IMR-90 (cell line): Measurements from ENCODE around the gene ZBTB38. TPM values are rescaled to one million over a fixed set of nuclear protein-coding genes. Genes with fewer than 3 reads are reported as not detected.

Source experiments
- ATAC-seq: fragments of 200-7000 bp; cut with Tn5 transposase; 2 replicates; pipeline ENCODE4 v1.9.1; 2020; ENCODE audit warnings: low read depth, mild to moderate bottlenecking, moderate library complexity
- BruUV-seq: library from RNA; stranded (reverse); fragments of 400-500 nt; replicated peaks from 2 replicates; lab custom pipeline; 2021; lab: Mats Ljungman, UMichigan
- CTCF ChIA-PET: fragments of 300-600 bp; formaldehyde crosslinking; extraction: SDS; loops from one replicate; lab custom pipeline; 2021; ENCODE audit warnings: antibody characterized with exemption; lab: Yijun Ruan, JAX
- POLR2A ChIA-PET: fragments of 300-600 bp; sonication (Branson Sonifier 250); formaldehyde crosslinking; loops from one replicate; lab custom pipeline; 2022; ENCODE audit warnings: antibody characterized with exemption; ENCODE audit not compliant: unreplicated experiment; lab: Charles Lee
- DNase-seq: peaks from one replicate; pipeline ENCODE4 v3.0.0; 2013
- H2AFZ ChIP-seq: replicated peaks from 2 replicates; pipeline ENCODE3; 2013; ENCODE audit warnings: low read length, mild to moderate bottlenecking; ENCODE audit not compliant: poor library complexity
- H2AK5ac ChIP-seq: 2 replicates; pipeline ENCODE4 v1.6.1; 2013; ENCODE audit warnings: low read depth, low read length, inconsistent platforms
- H2AK9ac ChIP-seq: replicated peaks from 2 replicates; pipeline ENCODE3; 2013; ENCODE audit warnings: mild to moderate bottlenecking, low read depth, low read length, moderate library complexity; ENCODE audit not compliant: poor library complexity
- H2BK120ac ChIP-seq: 2 replicates; pipeline ENCODE4 v1.6.1; 2013; ENCODE audit warnings: low read depth, low read length, inconsistent platforms
- H2BK15ac ChIP-seq: 3 replicates; pipeline ENCODE4 v1.6.1; 2013; ENCODE audit warnings: low read depth, low read length, inconsistent platforms
- H2BK20ac ChIP-seq: 2 replicates; pipeline ENCODE4 v1.6.1; 2013; ENCODE audit warnings: low read depth, mild to moderate bottlenecking, inconsistent platforms, low read length, moderate library complexity
- H2BK5ac ChIP-seq: 2 replicates; pipeline ENCODE4 v1.6.1; 2013; ENCODE audit warnings: mild to moderate bottlenecking, low read depth, low read length, inconsistent platforms; ENCODE audit not compliant: poor library complexity, severe bottlenecking
- H3K14ac ChIP-seq: replicated peaks from 2 replicates; pipeline ENCODE4 v1.6.1; 2013; ENCODE audit warnings: low read depth, low read length, inconsistent platforms
- H3K18ac ChIP-seq: 2 replicates; pipeline ENCODE4 v1.6.1; 2013; ENCODE audit warnings: low read depth, low read length, control low read depth
- H3K23ac ChIP-seq: 2 replicates; pipeline ENCODE4 v1.6.1; 2013; ENCODE audit warnings: low read depth, low read length, inconsistent platforms
- H3K27ac ChIP-seq: 2 replicates; pipeline ENCODE4 v1.5.1; 2013; ENCODE audit warnings: mild to moderate bottlenecking, control low read depth, low read length; ENCODE audit not compliant: insufficient read depth
- H3K27me3 ChIP-seq: 2 replicates; pipeline ENCODE4 v1.6.1; 2013; ENCODE audit warnings: low read length; ENCODE audit not compliant: control insufficient read depth, insufficient read depth
- H3K36me3 ChIP-seq: 2 replicates; pipeline ENCODE4 v1.6.1; 2013; ENCODE audit warnings: low read length, mixed read lengths; ENCODE audit not compliant: control insufficient read depth, insufficient read depth
- H3K4ac ChIP-seq: 2 replicates; pipeline ENCODE4 v1.6.1; 2013; ENCODE audit warnings: low read depth, low read length, inconsistent platforms
- H3K4me1 ChIP-seq: 2 replicates; pipeline ENCODE4 v1.6.1; 2013; ENCODE audit warnings: low read length, mixed read lengths; ENCODE audit not compliant: control insufficient read depth, insufficient read depth
- H3K4me2 ChIP-seq: 2 replicates; pipeline ENCODE4 v1.6.1; 2013; ENCODE audit warnings: low read depth, mild to moderate bottlenecking, control low read depth, low read length, moderate library complexity
- H3K4me3 ChIP-seq: 2 replicates; pipeline ENCODE4 v1.5.1; 2013; ENCODE audit warnings: low read depth, mild to moderate bottlenecking, control low read depth, low read length, moderate library complexity; ENCODE audit not compliant: insufficient read depth
- H3K56ac ChIP-seq: 2 replicates; pipeline ENCODE4 v1.6.1; 2013; ENCODE audit warnings: low read length, inconsistent platforms; ENCODE audit not compliant: insufficient read depth; ENCODE audit errors: extremely low read depth
- H3K79me1 ChIP-seq, 2 experiments: 2 replicates each; pipeline ENCODE4 v1.6.1; 2013; ENCODE audit warnings: low read length in 2 of 2, inconsistent platforms in 1 of 2, low read depth in 1 of 2
- H3K9ac ChIP-seq: 2 replicates; pipeline ENCODE4 v1.6.1; 2013; ENCODE audit warnings: low read depth, low read length, control low read depth
- H3K9me1 ChIP-seq: 2 replicates; pipeline ENCODE4 v1.6.1; 2013; ENCODE audit warnings: low read length, inconsistent platforms; ENCODE audit not compliant: insufficient read depth
- H3K9me3 ChIP-seq: 2 replicates; pipeline ENCODE4 v1.6.1; 2013; ENCODE audit warnings: low read length; ENCODE audit not compliant: control insufficient read depth, insufficient read depth
- H4K20me1 ChIP-seq: 2 replicates; pipeline ENCODE4 v1.6.1; 2013; ENCODE audit warnings: low read length, inconsistent platforms; ENCODE audit not compliant: insufficient read depth
- H4K5ac ChIP-seq: 2 replicates; pipeline ENCODE4 v1.6.1; 2013; ENCODE audit warnings: mild to moderate bottlenecking, low read depth, low read length, control low read depth
- H4K8ac ChIP-seq, 2 experiments: 2 replicates each; pipeline ENCODE4 v1.6.1; 2013; ENCODE audit warnings: low read depth in 2 of 2, low read length in 2 of 2, control low read depth in 1 of 2, inconsistent platforms in 1 of 2
- H4K91ac ChIP-seq: 2 replicates; pipeline ENCODE4 v1.6.1; 2013; ENCODE audit warnings: low read depth, low read length, inconsistent platforms; ENCODE audit not compliant: insufficient read depth
- BHLHE40 ChIP-seq: fragments of 150-350 bp; IDR thresholded peaks from 2 replicates; pipeline ENCODE4 v1.6.1; 2016; ENCODE audit warnings: mild to moderate bottlenecking, low read depth, low read length
- CEBPB ChIP-seq: IDR thresholded peaks from 2 replicates; pipeline ENCODE4 v1.6.1; 2012; ENCODE audit warnings: low read depth, low read length, improper control_type of control experiment
- MXI1 ChIP-seq: IDR thresholded peaks from 2 replicates; pipeline ENCODE4 v1.6.1; 2012; ENCODE audit warnings: low read depth, mild to moderate bottlenecking, low read length, moderate library complexity, borderline replicate concordance
- NFE2L2 ChIP-seq: fragments of 150-350 bp; IDR thresholded peaks from 2 replicates; pipeline ENCODE4 v1.6.1; 2016; ENCODE audit warnings: low read depth, mild to moderate bottlenecking, low read length
- POLR2A ChIP-seq: IDR thresholded peaks from 2 replicates; pipeline ENCODE4 v1.6.1; 2012; ENCODE audit warnings: mild to moderate bottlenecking, low read depth, low read length
- RCOR1 ChIP-seq: IDR thresholded peaks from 2 replicates; pipeline ENCODE4 v1.6.1; 2012; ENCODE audit warnings: mild to moderate bottlenecking, low read length, improper control_type of control experiment; ENCODE audit not compliant: insufficient replicate concordance
- SMC3 ChIP-seq: fragments of 150-350 bp; IDR thresholded peaks from 2 replicates; pipeline ENCODE4 v1.6.1; 2016; ENCODE audit warnings: low read depth, mild to moderate bottlenecking, antibody characterized with exemption, low read length, moderate library complexity
- WGBS, 2 experiments: methylation state at CpG; one replicate each; pipeline versions ENCODE4 v1.1.5 to v1.1.7; 2013; ENCODE audit warnings: missing lambda C conversion rate in 2 of 2; ENCODE audit not compliant: insufficient read length in 1 of 2; ENCODE audit errors: extremely low coverage in 2 of 2; 5-methylcytosine and 5-hydroxymethylcytosine counted together
- dilution Hi-C: fragments of 300-500 bp; cut with HindIII; formaldehyde crosslinking; loops from one replicate; pipeline ENCODE4 v1.14.3; 2018; ENCODE audit warnings: low sequenced_read_pairs; ENCODE audit not compliant: unreplicated experiment
- in situ Hi-C: fragments of 300-500 bp; cut with MboI; formaldehyde crosslinking; loops from 3 replicates; pipeline ENCODE4 v1.14.3; 2019; ENCODE audit warnings: low sequenced_read_pairs, inconsistent platforms, mixed read lengths
- intact Hi-C: fragments of 100-400 bp; cut with micrococcal nuclease; formaldehyde crosslinking; loops from 2 replicates; pipeline ENCODE4 v1.10.0; 2022
- polyA plus RNA-seq, 3 experiments: library from polyadenylated mRNA; depleted of rRNA; stranded (reverse); fragments of >200 nt; gene quantifications; 2 replicates each; pipeline ENCODE4 v1.2.3, GENCODE V29; 2012; ENCODE audit warnings: low replicate concordance in 1 of 3
- total RNA-seq: library from RNA; depleted of rRNA; stranded (reverse); fragments of >200 nt; gene quantifications from 2 replicates; pipeline ENCODE4 v1.2.3, GENCODE V29; 2012

ZBTB38 gene
- total and polyA plus RNA-seq, 2 of the 4 experiments (the other 2 are of a cell fraction): 44.9 to 274 TPM

GRCh38 chr3:141383555-141384129 is 15.3 kb downstream of the ZBTB38 start:
- intact Hi-C loops: loop anchor here (2.0 kb wide), 2 partner anchors 15 to 69 kb away; partner anchors contain the start of gene ZBTB38
- ChIA-PET POLR2A (interaction anchor here (1.0 to 2.2 kb wide), 2 partner anchors 17 to 29 kb away, joined by 3 to 9 read pairs; no protein-coding TSS in a partner anchor), CTCF (interaction anchor here (0.6 to 2.8 kb wide), 7 partner anchors 14 to 152 kb away, joined by 3 to 11 read pairs (median 4); partner anchors contain the start of gene PXYLP1)
- peak overlapping the region; percentile 6 for H2AK9ac ChIP-seq
- peak overlapping the region; percentile 88 for H3K9ac ChIP-seq
- BruUV-seq: no TSS peak
- peak overlapping the region; percentile 90 for H4K91ac ChIP-seq
- H3K14ac ChIP-seq: peak overlapping the region; percentile 88
- in situ Hi-C loops: no loop called here
- DNase-seq (peak; percentile 67), ATAC-seq (peak; percentile 52)
- peak overlapping the region; percentile 64 for H2BK20ac ChIP-seq
- peaks cover 27% of the 10 kb centered on the region for H3K36me3 ChIP-seq
- H3K4ac ChIP-seq: peak overlapping the region; percentile 82
- peaks cover 18% of the 10 kb centered on the region; the same call in 1 of the 2 replicates for H3K9me1 ChIP-seq
- H2BK120ac ChIP-seq: peak overlapping the region; percentile 86
- no peaks in the 10 kb centered on the region for H3K27me3 ChIP-seq
- H3K56ac ChIP-seq: peak overlapping the region; percentile 83
- WGBS, 2 experiments: no CpG with 5 or more reads among the region's 14 CpGs
- peak overlapping the region; percentile 86 for H2BK15ac ChIP-seq
- H3K4me2 ChIP-seq: peak overlapping the region; percentile 91
- H3K27ac ChIP-seq: peak overlapping the region; percentile 95
- no peaks in the 10 kb centered on the region for H4K20me1 ChIP-seq
- peak overlapping the region; percentile 96 for H3K23ac ChIP-seq
- TF ChIP-seq POLR2A (no peak), BHLHE40 (0 out of 2 replicates have a peak, but pooled peaks have one; percentile 11), SMC3 (no peak), NFE2L2 (peak; percentile 62), RCOR1 (no peak), CEBPB (no peak), MXI1 (no peak)
- H4K8ac ChIP-seq: peak overlapping the region; percentile 67 to 80
- H2BK5ac ChIP-seq: peak overlapping the region; percentile 91
- peak overlapping the region; percentile 92 for H3K18ac ChIP-seq
- H4K5ac ChIP-seq: peak overlapping the region; percentile 94
- peaks cover 18% of the 10 kb centered on the region for H3K4me1 ChIP-seq
- no peak overlapping the region for H2AFZ ChIP-seq
- dilution Hi-C loops: no loop called here
- peak overlapping the region; percentile 75; the same call in 1 of the 2 replicates for H2AK5ac ChIP-seq
- peaks cover 30 to 67% of the 10 kb centered on the region in 2 experiments for H3K79me1 ChIP-seq
- H3K9me3 ChIP-seq: no peaks in the 10 kb centered on the region
- peak overlapping the region; percentile 44 for H3K4me3 ChIP-seq
